Caco-2 (cell line): Measurements from ENCODE around the gene CAMK2D. TPM values are rescaled to one million over a fixed set of nuclear protein-coding genes. Genes with fewer than 3 reads are reported as not detected.

Experiments used
- BruUV-seq: library from RNA; stranded (reverse); fragments of 400-500 nt; replicated peaks from 2 replicates; lab custom pipeline; 2021; lab: Mats Ljungman, UMichigan
- CTCF ChIA-PET: fragments of 300-600 bp; sonication (Branson Sonifier 250); formaldehyde crosslinking; loops from one replicate; lab custom pipeline; 2022; ENCODE audit warnings: antibody characterized with exemption; lab: Charles Lee
- POLR2A ChIA-PET: fragments of 300-600 bp; sonication (Branson Sonifier 250); formaldehyde crosslinking; loops from one replicate; lab custom pipeline; 2022; ENCODE audit warnings: antibody characterized with exemption; lab: Charles Lee
- DNase-seq, 2 experiments: peaks; one replicate each; pipeline versions ENCODE4 v3.0.0 to v3.0.0-alpha.2; 2020 to 2022
- H3K27me3 ChIP-seq: replicated peaks from 2 replicates; pipeline ENCODE4 v1.6.0; 2011; ENCODE audit warnings: low read length; ENCODE audit not compliant: control insufficient read depth, insufficient read depth
- H3K36me3 ChIP-seq: 2 replicates; pipeline ENCODE4 v1.5.1; 2011; ENCODE audit warnings: low read length; ENCODE audit not compliant: control insufficient read depth, insufficient read depth
- H3K4me1 ChIP-seq: fragments of 250-450 bp; sonication (Bioruptor Pico); 2 replicates; pipeline ENCODE4 v1.5.1; 2020; ENCODE audit warnings: mild to moderate bottlenecking
- H3K4me3 ChIP-seq: 2 replicates; pipeline ENCODE4 v1.5.1; 2011; ENCODE audit warnings: low read depth, mild to moderate bottlenecking, control low read depth, low read length
- H3K9me3 ChIP-seq: fragments of 250-450 bp; sonication (Bioruptor Pico); 2 replicates; pipeline ENCODE4 v1.5.1; 2020; ENCODE audit warnings: mild to moderate bottlenecking, moderate library complexity
- H3K27ac Mint-ChIP-seq: one replicate; pipeline ENCODE4 v1.8.0; 2022; ENCODE audit warnings: mixed read lengths; ENCODE audit not compliant: unreplicated experiment
- H3K27me3 Mint-ChIP-seq: one replicate; pipeline ENCODE4 v1.8.0; 2022; ENCODE audit warnings: mixed read lengths; ENCODE audit not compliant: insufficient read depth, unreplicated experiment
- H3K36me3 Mint-ChIP-seq: one replicate; pipeline ENCODE4 v1.8.0; 2022; ENCODE audit warnings: mild to moderate bottlenecking, mixed read lengths; ENCODE audit not compliant: insufficient read depth, unreplicated experiment
- H3K4me1 Mint-ChIP-seq: one replicate; pipeline ENCODE4 v1.8.0; 2022; ENCODE audit warnings: low read depth, mixed read lengths; ENCODE audit not compliant: unreplicated experiment
- H3K4me3 Mint-ChIP-seq: one replicate; pipeline ENCODE4 v1.8.0; 2022; ENCODE audit warnings: mild to moderate bottlenecking, moderate library complexity, mixed read lengths; ENCODE audit not compliant: unreplicated experiment
- H3K9me3 Mint-ChIP-seq: one replicate; pipeline ENCODE4 v1.8.0; 2022; ENCODE audit warnings: mixed read lengths; ENCODE audit not compliant: unreplicated experiment
- CTCF ChIP-seq, 2 experiments: fragments of 200-600 bp in 1 of 2; IDR thresholded peaks; 1 replicate in 1 of 2; 2 replicates in 1 of 2; pipeline versions ENCODE4 v1.5.1 to v1.8.0; 2011 to 2022; ENCODE audit warnings: antibody characterized with exemption in 1 of 2, control low read depth in 1 of 2, inconsistent platforms in 1 of 2, low read depth in 1 of 2, low read length in 1 of 2, mild to moderate bottlenecking in 1 of 2, moderate library complexity in 1 of 2; ENCODE audit not compliant: insufficient read depth in 1 of 2, severe bottlenecking in 1 of 2, unreplicated experiment in 1 of 2
- intact Hi-C: fragments of 100-400 bp; cut with micrococcal nuclease; formaldehyde crosslinking; loops from one replicate; pipeline ENCODE4 v1.10.0; 2022; ENCODE audit not compliant: unreplicated experiment
- total RNA-seq: library from RNA; stranded (reverse); gene quantifications from 2 replicates; pipeline ENCODE4 v1.2.3, GENCODE V29; 2022

Gene CAMK2D
- total RNA-seq, 1 experiment from 2014 or later: 65.6 TPM

DNA sequence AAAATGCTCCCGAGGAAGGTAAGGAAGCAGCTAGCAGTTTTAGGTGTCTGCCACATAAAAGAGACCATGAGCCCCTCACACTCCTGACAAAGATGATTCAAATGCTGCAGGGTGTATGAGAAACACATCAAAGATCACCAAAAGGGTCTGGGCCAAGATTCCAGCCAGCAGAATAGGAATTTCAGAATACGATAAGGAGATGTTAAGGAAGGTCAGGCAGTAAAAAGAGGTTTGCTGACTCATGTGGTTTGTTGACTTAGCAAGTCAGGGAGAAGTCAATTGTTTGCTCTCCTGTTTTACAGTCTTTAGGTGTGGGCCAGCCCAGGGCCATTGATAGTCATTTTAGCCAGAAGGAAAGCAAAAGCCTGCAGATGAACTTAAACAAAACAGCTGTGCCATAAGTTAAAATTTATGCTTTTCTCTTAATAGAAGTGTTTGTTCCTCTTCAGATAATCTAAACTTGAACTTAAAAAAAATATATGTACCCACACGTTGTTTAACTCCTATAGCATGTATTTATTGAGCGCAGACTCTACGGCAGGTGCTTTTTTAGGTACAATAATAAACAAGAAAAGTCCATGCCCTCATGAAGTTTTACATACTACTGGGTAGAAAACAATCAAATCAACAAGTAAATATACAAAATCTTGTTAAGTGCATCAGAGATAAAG lies 115.6 kb downstream of the CAMK2D start:
- no peak for TF ChIP-seq CTCF (IDR thresholded peaks at IDR 0.05; ENCODE audit: insufficient read depth in 1 of 2, low read depth in 1 of 2, low read length in 1 of 2, severe bottlenecking in 1 of 2, unreplicated experiment in 1 of 2)
- peak; percentile 79 to 83 for DNase-seq
- H3K4me1 ChIP-seq: peaks cover 70% of the 10 kb centered on the region
- H3K9me3 ChIP-seq: no peaks in the 10 kb centered on the region
- peaks cover 49% of the 10 kb centered on the region for H3K4me1 Mint-ChIP-seq
- H3K9me3 Mint-ChIP-seq: no peaks in the 10 kb centered on the region
- intact Hi-C loops: loop anchor here (1.0 to 10.0 kb wide), 4 partner anchors 13 to 116 kb away; no protein-coding TSS in a partner anchor
- ChIA-PET CTCF (interaction anchor here (0.7 kb wide), 1 partner anchor 98 kb away, joined by 3 read pairs; no protein-coding TSS in a partner anchor), POLR2A (interaction anchor here (0.6 kb wide), 1 partner anchor 115 kb away, joined by 3 read pairs; no protein-coding TSS in a partner anchor)
- peak overlapping the region; percentile 92 for H3K27ac Mint-ChIP-seq
- H3K36me3 Mint-ChIP-seq: peaks cover 13% of the 10 kb centered on the region
- no peaks in the 10 kb centered on the region for H3K36me3 ChIP-seq
- no TSS peak for BruUV-seq
- no peak overlapping the region for H3K4me3 ChIP-seq
- no peaks in the 10 kb centered on the region for H3K27me3 ChIP-seq
- peak overlapping the region; percentile 54 for H3K4me3 Mint-ChIP-seq
- no peaks in the 10 kb centered on the region for H3K27me3 Mint-ChIP-seq

DNA sequence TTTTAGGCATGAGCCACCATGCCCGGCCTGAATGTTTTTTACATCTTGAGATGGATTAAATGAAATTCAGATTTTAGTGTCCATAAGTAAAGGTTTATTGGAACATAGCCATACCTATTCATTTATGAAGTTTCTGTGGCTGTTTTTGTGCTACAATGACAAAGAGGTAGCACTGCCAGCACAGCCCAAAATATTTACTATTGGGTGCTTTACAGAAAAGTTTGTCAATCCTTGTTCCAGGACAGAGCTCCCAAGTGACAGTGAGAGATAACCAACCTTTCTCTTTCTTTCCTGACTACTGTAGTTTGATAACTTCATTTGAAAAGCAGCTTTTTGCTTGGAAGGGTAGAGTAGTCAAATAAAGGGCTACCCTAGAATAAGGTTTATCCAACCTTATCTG lies 116.2 kb downstream of the CAMK2D start:
- ChIA-PET CTCF (interaction anchor here (0.7 kb wide), 1 partner anchor 97 kb away, joined by 3 read pairs; no protein-coding TSS in a partner anchor), POLR2A (no interaction called here)
- Histone ChIP-seq H3K9me3 (no peaks in the 10 kb centered on the region), H3K4me1 (peaks cover 76% of the 10 kb centered on the region), H3K27me3 (no peaks in the 10 kb centered on the region), H3K36me3 (no peaks in the 10 kb centered on the region), H3K4me3 (no peak overlapping the region)
- peak in 1 of 2 experiments; percentile 5 for DNase-seq
- Mint-ChIP-seq H3K27ac (peak overlapping the region; percentile 92), H3K36me3 (peaks cover 13% of the 10 kb centered on the region), H3K9me3 (no peaks in the 10 kb centered on the region), H3K27me3 (no peaks in the 10 kb centered on the region), H3K4me1 (peaks cover 55% of the 10 kb centered on the region), H3K4me3 (peak overlapping the region; percentile 54)
- BruUV-seq: no TSS peak
- intact Hi-C loops: loop anchor here (1.0 to 10.0 kb wide), 2 partner anchors 14 to 100 kb away; no protein-coding TSS in a partner anchor
- no peak for TF ChIP-seq CTCF (IDR thresholded peaks at IDR 0.05; ENCODE audit: insufficient read depth in 1 of 2, low read depth in 1 of 2, low read length in 1 of 2, severe bottlenecking in 1 of 2, unreplicated experiment in 1 of 2)

- CTCF ChIA-PET: interaction anchor here (0.8 kb wide), 1 partner anchor 97 kb away, joined by 4 read pairs; no protein-coding TSS in a partner anchor
- Histone ChIP-seq H3K4me3 (no peak overlapping the region), H3K9me3 (no peaks in the 10 kb centered on the region), H3K27me3 (no peaks in the 10 kb centered on the region), H3K4me1 (peaks cover 85% of the 10 kb centered on the region), H3K36me3 (no peaks in the 10 kb centered on the region)
- Mint-ChIP-seq H3K4me1 (peaks cover 61% of the 10 kb centered on the region), H3K4me3 (no peak overlapping the region), H3K27ac (peak overlapping the region; percentile 92), H3K36me3 (peaks cover 13% of the 10 kb centered on the region), H3K9me3 (no peaks in the 10 kb centered on the region), H3K27me3 (no peaks in the 10 kb centered on the region)
- BruUV-seq: no TSS peak
- intact Hi-C loops: loop anchor here (10.0 kb wide), 1 partner anchor 100 kb away; no protein-coding TSS in a partner anchor
- no peak for DNase-seq
- no peak for TF ChIP-seq CTCF (IDR thresholded peaks at IDR 0.05; ENCODE audit: insufficient read depth in 1 of 2, low read depth in 1 of 2, low read length in 1 of 2, severe bottlenecking in 1 of 2, unreplicated experiment in 1 of 2)
- POLR2A ChIA-PET: no interaction called here
Observed at GRCh38 chr4:113644398-113644797, 117.1 kb downstream of the CAMK2D start.
